ENCODE data around the gene CBX4.

The CBX4 gene

GRCh38 chr17:79796763-79797491 is 42.3 kb downstream of the CBX4 start, which contains the start of gene CBX8:
TSS of gene CBX8 (minus strand) at chr17:79797077. CDS start at chr17:79796998, 79 bp downstream.
- intact Hi-C loops (cut with DNase I) = loop anchor here (5.0 kb wide), 1 partner anchor 45 kb away; no protein-coding TSS in a partner anchor
- peak; percentile 99 to 100 (median 100) for DNase-seq

GRCh38 chr17:79796444-79796762 is 42.8 kb downstream of the CBX4 start:
- no peak for DNase-seq
- intact Hi-C loops (cut with DNase I) = loop anchor here (5.0 kb wide), 1 partner anchor 46 kb away; no protein-coding TSS in a partner anchor

- intact Hi-C loops (cut with DNase I) = loop anchor here (5.0 kb wide), 1 partner anchor 46 kb away; no protein-coding TSS in a partner anchor
- no peak for DNase-seq
These were observed 43.3 kb downstream of the CBX4 start for GRCh38 chr17:79795795-79796443.

- intact Hi-C loops (cut with DNase I) = loop anchor here (5.0 kb wide), 2 partner anchors 47 to 197 kb away; no protein-coding TSS in a partner anchor
- DNase-seq = no peak
These were observed 44.4 kb downstream of the CBX4 start for GRCh38 chr17:79794659-79795511.

GRCh38 chr17:79793924-79794304 is 45.3 kb downstream of the CBX4 start:
- DNase-seq = no peak
- intact Hi-C loops (cut with DNase I) = loop anchor here (5.0 kb wide), 1 partner anchor 198 kb away; no protein-coding TSS in a partner anchor

GRCh38 chr17:79792984-79793923 is 46.0 kb downstream of the CBX4 start:
- DNase-seq = no peak
- intact Hi-C loops (cut with DNase I) = loop anchor here (5.0 kb wide), 1 partner anchor 199 kb away; no protein-coding TSS in a partner anchor

- intact Hi-C loops (cut with DNase I) = loop anchor here (5.0 kb wide), 1 partner anchor 200 kb away; no protein-coding TSS in a partner anchor
- no peak for DNase-seq
These were observed 46.8 kb downstream of the CBX4 start for GRCh38 chr17:79792341-79792871.

- intact Hi-C loops (cut with DNase I) = loop anchor here (5.0 kb wide), 1 partner anchor 201 kb away; no protein-coding TSS in a partner anchor
- no peak for DNase-seq
These were observed 47.5 kb downstream of the CBX4 start for GRCh38 chr17:79791735-79792161.

GRCh38 chr17:79790805-79791734 is 48.2 kb downstream of the CBX4 start:
- intact Hi-C loops (cut with DNase I) = loop anchor here (5.0 kb wide), 1 partner anchor 201 kb away; no protein-coding TSS in a partner anchor

GRCh38 chr17:79789943-79790804 is 49.1 kb downstream of the CBX4 start:
- peak in 29 of 42 donors; percentile 35 to 85 (median 61) for DNase-seq
- intact Hi-C loops (cut with DNase I) = loop anchor here (5.0 kb wide), 1 partner anchor 202 kb away; no protein-coding TSS in a partner anchor

More at GRCh38 chr17:79790805-79791734, 48.2 kb downstream of the CBX4 start:
- peak in 9 of 42 donors; percentile 29 to 61 (median 37) for DNase-seq

GRCh38 chr17:79788989-79789942 is 50.0 kb downstream of the CBX4 start:
- DNase-seq = no peak
- intact Hi-C loops (cut with DNase I) = no loop called here

GRCh38 chr17:79788455-79788854 is 50.8 kb downstream of the CBX4 start:
- intact Hi-C loops (cut with DNase I) = no loop called here
- DNase-seq = no peak

GRCh38 chr17:79786930-79787643 is 52.2 kb downstream of the CBX4 start:
- no peak for DNase-seq
- intact Hi-C loops (cut with DNase I) = no loop called here
